ENCODE measurements around the gene CENPL. TPM values are rescaled to one million over a fixed set of nuclear protein-coding genes. Genes with fewer than 3 reads are reported as not detected.

CENPL gene
- total and polyA plus RNA-seq, 10 of the 15 experiments (the other 5 are each of a cell fraction or from before 2014, with no cell fraction given) = 14.9 to 32.1 (median 24.5) TPM

DNA sequence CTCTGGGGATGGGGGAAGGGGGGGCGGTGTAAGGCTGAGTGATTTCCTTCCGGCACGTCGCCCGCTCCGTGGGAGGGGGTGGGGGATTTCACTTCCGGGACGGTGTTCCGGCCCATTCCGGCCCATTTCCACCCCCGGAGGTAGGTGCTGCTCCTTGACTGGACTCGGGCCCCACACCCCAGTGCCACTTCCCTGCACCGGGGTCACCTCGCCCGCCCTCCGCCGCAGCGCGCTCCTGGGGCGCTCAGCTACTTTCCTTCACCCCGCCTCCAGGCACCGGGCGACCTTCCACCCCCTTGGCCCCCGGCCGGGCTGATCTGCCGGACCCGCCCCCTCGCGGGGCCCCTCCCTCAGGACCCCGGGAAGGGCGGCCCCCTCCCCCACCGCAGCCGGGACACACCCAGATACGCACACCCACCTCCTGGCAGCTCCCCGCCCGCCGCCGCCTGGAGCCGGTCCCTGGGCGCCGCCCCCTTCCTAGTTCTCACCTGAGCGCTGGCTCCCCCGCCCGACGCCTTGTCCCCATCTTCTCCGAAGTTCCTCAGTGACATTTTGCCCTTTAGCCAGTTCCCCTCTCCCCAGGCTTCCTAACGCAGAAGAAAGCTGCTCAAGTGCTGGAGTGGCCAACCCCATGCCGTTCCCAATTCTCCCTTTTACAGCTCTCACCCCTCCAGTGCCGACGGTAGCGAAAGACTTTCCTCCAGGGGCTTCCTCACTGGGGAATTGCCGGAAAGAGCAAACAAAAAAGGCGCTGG is 43.8 kb upstream of the CENPL start, which contains the start of gene ZBTB37 (continued):
- TF ChIP-seq, protein P1, sequence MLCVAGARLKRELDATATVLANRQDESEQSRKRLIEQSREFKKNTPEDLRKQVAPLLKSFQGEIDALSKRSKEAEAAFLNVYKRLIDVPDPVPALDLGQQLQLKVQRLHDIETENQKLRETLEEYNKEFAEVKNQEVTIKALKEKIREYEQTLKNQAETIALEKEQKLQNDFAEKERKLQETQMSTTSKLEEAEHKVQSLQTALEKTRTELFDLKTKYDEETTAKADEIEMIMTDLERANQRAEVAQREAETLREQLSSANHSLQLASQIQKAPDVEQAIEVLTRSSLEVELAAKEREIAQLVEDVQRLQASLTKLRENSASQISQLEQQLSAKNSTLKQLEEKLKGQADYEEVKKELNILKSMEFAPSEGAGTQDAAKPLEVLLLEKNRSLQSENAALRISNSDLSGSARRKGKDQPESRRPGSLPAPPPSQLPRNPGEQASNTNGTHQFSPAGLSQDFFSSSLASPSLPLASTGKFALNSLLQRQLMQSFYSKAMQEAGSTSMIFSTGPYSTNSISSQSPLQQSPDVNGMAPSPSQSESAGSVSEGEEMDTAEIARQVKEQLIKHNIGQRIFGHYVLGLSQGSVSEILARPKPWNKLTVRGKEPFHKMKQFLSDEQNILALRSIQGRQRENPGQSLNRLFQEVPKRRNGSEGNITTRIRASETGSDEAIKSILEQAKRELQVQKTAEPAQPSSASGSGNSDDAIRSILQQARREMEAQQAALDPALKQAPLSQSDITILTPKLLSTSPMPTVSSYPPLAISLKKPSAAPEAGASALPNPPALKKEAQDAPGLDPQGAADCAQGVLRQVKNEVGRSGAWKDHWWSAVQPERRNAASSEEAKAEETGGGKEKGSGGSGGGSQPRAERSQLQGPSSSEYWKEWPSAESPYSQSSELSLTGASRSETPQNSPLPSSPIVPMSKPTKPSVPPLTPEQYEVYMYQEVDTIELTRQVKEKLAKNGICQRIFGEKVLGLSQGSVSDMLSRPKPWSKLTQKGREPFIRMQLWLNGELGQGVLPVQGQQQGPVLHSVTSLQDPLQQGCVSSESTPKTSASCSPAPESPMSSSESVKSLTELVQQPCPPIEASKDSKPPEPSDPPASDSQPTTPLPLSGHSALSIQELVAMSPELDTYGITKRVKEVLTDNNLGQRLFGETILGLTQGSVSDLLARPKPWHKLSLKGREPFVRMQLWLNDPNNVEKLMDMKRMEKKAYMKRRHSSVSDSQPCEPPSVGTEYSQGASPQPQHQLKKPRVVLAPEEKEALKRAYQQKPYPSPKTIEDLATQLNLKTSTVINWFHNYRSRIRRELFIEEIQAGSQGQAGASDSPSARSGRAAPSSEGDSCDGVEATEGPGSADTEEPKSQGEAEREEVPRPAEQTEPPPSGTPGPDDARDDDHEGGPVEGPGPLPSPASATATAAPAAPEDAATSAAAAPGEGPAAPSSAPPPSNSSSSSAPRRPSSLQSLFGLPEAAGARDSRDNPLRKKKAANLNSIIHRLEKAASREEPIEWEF (IDR thresholded peaks at IDR 0.05; ENCODE audit: insufficient replicate concordance, low read depth, low read length) = no peak
- TF ChIP-seq, protein P2, sequence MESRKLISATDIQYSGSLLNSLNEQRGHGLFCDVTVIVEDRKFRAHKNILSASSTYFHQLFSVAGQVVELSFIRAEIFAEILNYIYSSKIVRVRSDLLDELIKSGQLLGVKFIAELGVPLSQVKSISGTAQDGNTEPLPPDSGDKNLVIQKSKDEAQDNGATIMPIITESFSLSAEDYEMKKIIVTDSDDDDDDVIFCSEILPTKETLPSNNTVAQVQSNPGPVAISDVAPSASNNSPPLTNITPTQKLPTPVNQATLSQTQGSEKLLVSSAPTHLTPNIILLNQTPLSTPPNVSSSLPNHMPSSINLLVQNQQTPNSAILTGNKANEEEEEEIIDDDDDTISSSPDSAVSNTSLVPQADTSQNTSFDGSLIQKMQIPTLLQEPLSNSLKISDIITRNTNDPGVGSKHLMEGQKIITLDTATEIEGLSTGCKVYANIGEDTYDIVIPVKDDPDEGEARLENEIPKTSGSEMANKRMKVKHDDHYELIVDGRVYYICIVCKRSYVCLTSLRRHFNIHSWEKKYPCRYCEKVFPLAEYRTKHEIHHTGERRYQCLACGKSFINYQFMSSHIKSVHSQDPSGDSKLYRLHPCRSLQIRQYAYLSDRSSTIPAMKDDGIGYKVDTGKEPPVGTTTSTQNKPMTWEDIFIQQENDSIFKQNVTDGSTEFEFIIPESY (IDR thresholded peaks at IDR 0.05) = no peak
- TF ChIP-seq CREM (IDR thresholded peaks at IDR 0.05; ENCODE audit: low read depth) (no peak), JUND (IDR thresholded peaks at IDR 0.05; ENCODE audit: low read depth, low read length) (no peak), BHLHE40 (IDR thresholded peaks at IDR 0.05; ENCODE audit: borderline replicate concordance in 1 of 2, low read depth in 2 of 2, low read length in 1 of 2) (no peak; a peak in 1 of 4 replicates), CBX5 (IDR thresholded peaks at IDR 0.05; ENCODE audit: low read depth) (no peak), TBL1XR1 (IDR thresholded peaks at IDR 0.05; ENCODE audit: low read depth, low read length) (no peak), DPF2 (IDR thresholded peaks at IDR 0.05) (peak; percentile 68; the same call in 1 of the 2 replicates), ZNF24 (IDR thresholded peaks at IDR 0.05) (no peak), KLF5 (IDR thresholded peaks at IDR 0.05; ENCODE audit: partially characterized antibody) (no peak), PML (IDR thresholded peaks at IDR 0.05; ENCODE audit: low read length) (no peak; the same call in 1 of the 2 replicates), CHD4 (IDR thresholded peaks at IDR 0.05) (no peak), POLR2AphosphoS2 (IDR thresholded peaks at IDR 0.05; ENCODE audit: low read depth, low read length) (no peak), NBN (IDR thresholded peaks at IDR 0.05) (no peak), KAT2A (conservative IDR thresholded peaks at IDR 0.05; ENCODE audit: control insufficient read depth, low read depth, low read length) (no peak), EZH2 (IDR thresholded peaks at IDR 0.05; ENCODE audit: borderline replicate concordance, control insufficient read depth, low read depth, low read length) (no peak), ZNF217 (IDR thresholded peaks at IDR 0.05) (no peak), POU2F2 (IDR thresholded peaks at IDR 0.05; ENCODE audit: borderline replicate concordance, low read depth, low read length) (no peak), YY1 (IDR thresholded peaks at IDR 0.05; ENCODE audit: low read depth, low read length) (no peak), FOS (IDR thresholded peaks at IDR 0.05; ENCODE audit: borderline replicate concordance, extremely low read depth, insufficient read length) (no peak), ZNF622 (IDR thresholded peaks at IDR 0.05) (no peak)
- TF ChIP-seq, protein P3, sequence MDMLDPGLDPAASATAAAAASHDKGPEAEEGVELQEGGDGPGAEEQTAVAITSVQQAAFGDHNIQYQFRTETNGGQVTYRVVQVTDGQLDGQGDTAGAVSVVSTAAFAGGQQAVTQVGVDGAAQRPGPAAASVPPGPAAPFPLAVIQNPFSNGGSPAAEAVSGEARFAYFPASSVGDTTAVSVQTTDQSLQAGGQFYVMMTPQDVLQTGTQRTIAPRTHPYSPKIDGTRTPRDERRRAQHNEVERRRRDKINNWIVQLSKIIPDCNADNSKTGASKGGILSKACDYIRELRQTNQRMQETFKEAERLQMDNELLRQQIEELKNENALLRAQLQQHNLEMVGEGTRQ (IDR thresholded peaks at IDR 0.05; ENCODE audit: borderline replicate concordance, low read depth, low read length) = no peak

All from GM12878 (cell line).